ENCODE measurements around the gene ANKRD17. TPM values are rescaled to one million over a fixed set of nuclear protein-coding genes. Genes with fewer than 3 reads are reported as not detected.
A peak's percentile ranks its signal among the peaks of the same experiment; 100 is the strongest.

The ANKRD17 gene
- total and polyA plus RNA-seq, 9 of the 15 experiments (the other 6 are each of a cell fraction or from before 2014, with no cell fraction given) = 25.5 to 86.9 (median 52.2) TPM

DNA sequence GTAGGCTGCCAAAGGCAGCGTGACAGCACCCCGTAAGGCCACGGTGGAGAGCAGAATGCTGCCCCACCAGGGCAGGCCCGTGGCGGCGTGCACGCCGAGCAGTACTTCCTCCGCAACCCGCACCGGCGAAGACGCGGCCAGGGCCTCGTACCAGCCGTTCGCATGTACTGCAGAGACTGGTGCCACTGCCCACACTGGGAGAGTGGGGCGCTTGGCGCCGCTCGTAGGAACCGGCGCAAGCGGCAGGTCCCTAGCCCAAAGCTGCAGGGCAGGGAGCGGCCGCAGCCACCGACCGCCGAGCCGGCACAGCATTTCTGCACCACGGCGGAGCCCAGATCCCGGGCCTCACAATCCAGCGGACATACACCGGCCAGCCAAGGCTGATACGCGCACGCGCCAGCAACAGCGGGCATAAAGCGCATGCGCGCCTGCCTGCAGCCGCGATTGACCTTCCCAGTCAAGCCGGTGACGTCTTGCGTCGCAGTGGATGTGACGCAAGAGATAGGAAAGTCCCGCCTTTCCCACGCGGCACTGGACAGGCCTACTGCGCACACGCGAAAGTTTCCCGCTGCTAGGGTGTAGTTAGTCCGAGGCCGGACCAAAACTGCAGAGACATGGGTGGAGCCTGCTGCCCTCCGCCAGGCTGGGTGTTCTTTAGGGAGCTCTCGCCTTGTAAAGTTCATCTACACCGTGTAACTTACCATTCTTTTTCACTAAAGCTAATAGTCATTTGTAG lies 189.1 kb downstream of the ANKRD17 start, which contains the start of gene COX18 (continued):
- TF ChIP-seq TAL1 (IDR thresholded peaks at IDR 0.05) (no peak), ZNF316 (IDR thresholded peaks at IDR 0.05) (peak; percentile 24; the same call in 1 of the 2 replicates), MAFG (tag; conservative IDR thresholded peaks at IDR 0.05) (no peak), CBFA2T2 (conservative IDR thresholded peaks at IDR 0.05) (no peak), BMI1 (IDR thresholded peaks at IDR 0.05; ENCODE audit: low read length) (no peak), COPS2 (conservative IDR thresholded peaks at IDR 0.05) (no peak), ZNF79 (CRISPR knock-in tag; IDR thresholded peaks at IDR 0.05; ENCODE audit: low read depth) (no peak)

DNA sequence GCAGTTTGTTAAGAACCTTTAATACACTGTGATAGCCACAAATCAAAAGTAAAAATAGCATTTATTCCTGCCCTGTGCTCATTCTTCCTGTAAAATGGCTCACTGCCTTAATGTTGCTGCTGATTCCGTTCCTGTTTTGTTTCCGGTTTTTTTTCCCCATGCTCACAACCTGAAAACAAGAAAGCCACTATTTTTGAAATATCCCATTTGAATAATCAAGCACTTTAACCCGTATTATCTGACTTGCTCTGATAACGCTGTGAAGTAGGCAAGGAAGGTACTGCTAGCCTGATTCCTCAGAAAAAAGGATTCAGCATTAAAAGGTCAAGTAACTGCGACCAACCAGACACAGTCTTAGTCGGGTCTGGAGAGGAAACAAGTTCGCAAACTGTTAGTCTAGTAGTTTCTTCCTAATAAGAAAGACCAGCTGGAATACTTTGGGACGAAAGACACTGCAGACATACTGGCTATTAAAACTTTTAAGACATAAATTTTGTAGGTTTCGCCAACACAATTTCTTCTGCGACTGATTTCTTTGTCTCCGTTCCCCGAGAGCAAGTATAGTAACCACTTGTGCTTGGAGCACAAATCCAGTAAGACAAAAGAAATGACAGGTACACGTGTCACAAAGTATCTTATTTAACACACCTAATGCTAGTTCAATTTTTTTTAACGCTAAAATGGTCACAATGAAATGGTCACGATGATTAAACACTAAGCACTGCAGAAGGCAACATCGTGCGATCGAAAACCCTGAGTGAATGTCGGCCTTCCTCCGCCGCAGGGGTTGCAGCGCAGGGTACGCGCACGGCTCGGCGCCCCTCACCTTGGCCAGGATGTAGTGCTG lies 189.9 kb downstream of the ANKRD17 start:
- no peaks in the 10 kb centered on the region for H3K27me3 ChIP-seq (ENCODE audit: control insufficient read depth in 2 of 2, insufficient read depth in 2 of 2, low read length in 2 of 2)
- ChIA-PET CTCF (ENCODE audit: low intra/inter-chr PET ratio) (no interaction called here), POLR2A (interaction anchor here (0.7 kb wide), 1 partner anchor 881 kb away, joined by 3 read pairs; no protein-coding TSS in a partner anchor)
- H2AFZ ChIP-seq (ENCODE audit: low read depth, low read length) = peak overlapping the region; percentile 85
- H3K27ac ChIP-seq (ENCODE audit: extremely low read depth, low read depth, low read length) = peak overlapping the region; percentile 91
- ATAC-seq = peak; percentile 44
- DNase-seq (ENCODE audit: extremely low read depth in 1 of 4, low spot score in 3 of 4) = peak in 3 of 4 experiments; percentile 12 to 62 (median 27)
- peaks cover 24% of the 10 kb centered on the region for H3K79me2 ChIP-seq (ENCODE audit: control insufficient read depth, insufficient read depth, low read length)
- peak overlapping the region; percentile 88 to 100 for H3K9ac ChIP-seq (ENCODE audit: insufficient read depth in 1 of 2, low read depth in 2 of 2, low read length in 2 of 2)
- in situ Hi-C loops (cut with MboI) (no loop called here), intact Hi-C loops (cut with micrococcal nuclease) (loop anchor here (2.0 kb wide), 1 partner anchor 190 kb away; the partner anchor contains the start of gene ANKRD17)
- peaks cover 5 to 23% of the 10 kb centered on the region in 2 experiments; a peak in 4 of 5 replicates for H3K4me1 ChIP-seq (replicated peaks in 1 of 2; ENCODE audit: control insufficient read depth in 2 of 2, insufficient read depth in 2 of 2, low read length in 2 of 2)
- FAIRE-seq = peak; percentile 55
- H4K20me1 ChIP-seq (replicated peaks; ENCODE audit: control insufficient read depth, insufficient read depth, low read length) = no peaks in the 10 kb centered on the region
- BruUV-seq (replicated peaks) = TSS peak; percentile 77
- peak overlapping the region; percentile 65 for H3K4me3 ChIP-seq
- WGBS (ENCODE audit: insufficient coverage, low coverage, missing lambda C conversion rate) = 2% methylated on average over 27 of the region's 27 CpGs
- H3K4me2 ChIP-seq (ENCODE audit: insufficient read depth, low read length) = peak overlapping the region; percentile 86
- H3K9me3 ChIP-seq (replicated peaks; ENCODE audit: control insufficient read depth, insufficient read depth, low read depth, low read length) = no peaks in the 10 kb centered on the region
- peaks cover 36% of the 10 kb centered on the region; the same call in 2 of the 3 replicates for H3K36me3 ChIP-seq (ENCODE audit: control insufficient read depth, insufficient read depth, low read length)
- no peaks in the 10 kb centered on the region for H3K9me1 ChIP-seq (ENCODE audit: control insufficient read depth, insufficient read depth, low read length)
- TF ChIP-seq HDAC8 (tag; IDR thresholded peaks at IDR 0.05) = no peak
- TF ChIP-seq PURB (CRISPR knock-in tag; IDR thresholded peaks at IDR 0.05; ENCODE audit: low read depth) = no peak
- 0 out of 2 replicates have a peak, but pooled peaks have one; percentile 96 for TF ChIP-seq ZC3H4 (CRISPR knock-in tag; IDR thresholded peaks at IDR 0.05; ENCODE audit: borderline replicate concordance)
- 0 out of 2 replicates have a peak, but pooled peaks have one; percentile 1 for TF ChIP-seq NR4A1 (CRISPR knock-in tag; IDR thresholded peaks at IDR 0.05)
- no peak for TF ChIP-seq NR4A1 (tag; IDR thresholded peaks at IDR 0.05)
- TF ChIP-seq SRSF1 (IDR thresholded peaks at IDR 0.05; ENCODE audit: low read depth, low read length) = no peak
- TF ChIP-seq HDGF (IDR thresholded peaks at IDR 0.05) = 0 out of 2 replicates have a peak, but pooled peaks have one; percentile 38
- no peak for TF ChIP-seq SAFB (IDR thresholded peaks at IDR 0.05; ENCODE audit: borderline replicate concordance, low read depth, low read length)
- TF ChIP-seq, protein P1, sequence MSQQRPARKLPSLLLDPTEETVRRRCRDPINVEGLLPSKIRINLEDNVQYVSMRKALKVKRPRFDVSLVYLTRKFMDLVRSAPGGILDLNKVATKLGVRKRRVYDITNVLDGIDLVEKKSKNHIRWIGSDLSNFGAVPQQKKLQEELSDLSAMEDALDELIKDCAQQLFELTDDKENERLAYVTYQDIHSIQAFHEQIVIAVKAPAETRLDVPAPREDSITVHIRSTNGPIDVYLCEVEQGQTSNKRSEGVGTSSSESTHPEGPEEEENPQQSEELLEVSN (IDR thresholded peaks at IDR 0.05; ENCODE audit: borderline replicate concordance in 1 of 2, extremely low read depth in 1 of 2, insufficient read depth in 1 of 2, insufficient read length in 1 of 2, low read depth in 1 of 2, low read length in 1 of 2, poor library complexity in 1 of 2, severe bottlenecking in 1 of 2) = peak in 1 of 2 experiments; percentile 42
- peak in 1 of 3 experiments; percentile 63 for TF ChIP-seq YY1 (IDR thresholded peaks at IDR 0.05; ENCODE audit: borderline replicate concordance in 1 of 3, control insufficient read depth in 1 of 3, extremely low read depth in 1 of 3, insufficient read depth in 3 of 3, insufficient read length in 1 of 3, insufficient replicate concordance in 2 of 3, low read depth in 1 of 3, low read length in 2 of 3)
- TF ChIP-seq ZNF316 (IDR thresholded peaks at IDR 0.05) = no peak
- no peak for TF ChIP-seq RBM17 (IDR thresholded peaks at IDR 0.05; ENCODE audit: borderline replicate concordance, low read depth, low read length)
